Pancreas (tissue), 10 donors: ENCODE results near the gene SYTL1. TPM values are rescaled to one million over a fixed set of nuclear protein-coding genes. Genes with fewer than 3 reads are reported as not detected.
A peak's percentile ranks its signal among the peaks of the same experiment; 100 is the strongest.

Experiments used
- ATAC-seq, 4 donors: fragments of 200-7000 bp; cut with Tn5 transposase; one replicate each; pipeline versions ENCODE4 v1.8.0 to v1.9.1; 2020; ENCODE audit warnings: mild to moderate bottlenecking in 4 of 4, moderate library complexity in 4 of 4
- DNase-seq, 6 donors: peaks; one replicate each; pipeline ENCODE4 v3.0.0-alpha.2; 2020
- FAIRE-seq: peaks from 2 replicates; lab custom pipeline; 2012; peaks lifted over from hg19 to GRCh38; lab: Jason Lieb, UNC
- H3K27ac ChIP-seq, 4 donors: fragments of 200-600 bp; sonication (generic); 1 replicate in 3 of 4; 2 replicates in 1 of 4; pipeline versions ENCODE4 v1.5.0 to v1.8.0; 2020
- H3K27me3 ChIP-seq, 4 donors: fragments of 200-600 bp; one replicate each; pipeline ENCODE4 v1.8.0; 2021
- H3K36me3 ChIP-seq, 3 donors: fragments of 200-600 bp; sonication (generic) in 1 of 3; one replicate each; pipeline versions ENCODE4 v1.5.0 to v1.8.0; 2020 to 2021
- H3K4me1 ChIP-seq, 3 donors: fragments of 200-600 bp; one replicate each; pipeline ENCODE4 v1.8.0; 2021
- H3K4me3 ChIP-seq, 4 donors: fragments of 200-600 bp; sonication (generic) in 2 of 4; one replicate each; pipeline versions ENCODE4 v1.5.0 to v1.8.0; 2020 to 2021
- H3K9me3 ChIP-seq, 4 donors: fragments of 200-600 bp; one replicate each; pipeline ENCODE4 v1.8.0; 2021
- WGBS, 2 donors: extraction: QIAGEN DNeasy Blood & Tissue Kit; methylation state at CpG; one replicate each; pipeline ENCODE4 v1.1.7; 2013; 5-methylcytosine and 5-hydroxymethylcytosine counted together
- intact Hi-C, 3 donors: fragments of 100-400 bp; cut with DNase I; formaldehyde crosslinking; loops; one replicate each; pipeline versions ENCODE4 v1.11.1 to v1.14.2; 2022
- polyA plus RNA-seq, 2 donors: library from polyadenylated mRNA; stranded (reverse); fragments of 200-250 nt; gene quantifications; one replicate each; pipeline ENCODE4 v1.2.3, GENCODE V29; 2013
- total RNA-seq, 6 donors: library from RNA; stranded (reverse); fragmentation: NEBNext Ultra II Directional in 4 of 6; extraction: Animal tissue kit (Norgen Biotek cat#: 25700) in 4 of 6; gene quantifications; one replicate each; pipeline versions ENCODE4 v1.2.1 to v1.2.4, GENCODE V29; 2021 to 2023
- TF ChIP-seq, protein P1 (sequence below), 4 donors: fragments of 200-600 bp; sonication (generic) in 3 of 4; IDR thresholded peaks; one replicate each; pipeline versions ENCODE4 v1.5.0 to v1.8.0; 2021; ENCODE audit warnings: antibody characterized with exemption in 4 of 4
- donor health status: healthy with polysubstance abuse.
- donor health status: DM: no; HTN: no; CAD: no; lungs with moderate emphysema.
- donor health status: DM: no; HTN: no; CAD: no.
- donor health status: control.
- donor health status: control.
- donor health status: Bipolar disorder and iron deficiency.
- donor health status: DM: yes; HTN: yes; CAD: no.
- donor health status: DM: no; HTN: no; CAD: no.
- donor health status: DM: no; HTN: no; CAD: no.
- donor health status: DM: yes; HTN: yes; CAD: no.

Gene SYTL1
- total and polyA plus RNA-seq, 8 donors: 45.8 to 254 (median 107) TPM

GRCh38 chr1:27333717-27334279 is 8.0 kb upstream of the SYTL1 start:
- WGBS, 2 donors: 90% methylated on average over 17 of the region's 17 CpGs
- ATAC-seq (no peak), FAIRE-seq (no peak), DNase-seq (no peak)
- Histone ChIP-seq H3K27ac (no peak overlapping the region), H3K36me3 (peaks cover 0 to 19% (median 7%) of the 10 kb centered on the region in 3 donors), H3K4me3 (no peak overlapping the region), H3K9me3 (no peaks in the 10 kb centered on the region), H3K27me3 (no peaks in the 10 kb centered on the region), H3K4me1 (no peaks in the 10 kb centered on the region)
- intact Hi-C loops: loop anchor here in 1 of 3 donors (10.0 kb wide), 1 partner anchor 51 kb away; the partner anchor contains the start of gene CD164L2
- TF ChIP-seq, protein P1, sequence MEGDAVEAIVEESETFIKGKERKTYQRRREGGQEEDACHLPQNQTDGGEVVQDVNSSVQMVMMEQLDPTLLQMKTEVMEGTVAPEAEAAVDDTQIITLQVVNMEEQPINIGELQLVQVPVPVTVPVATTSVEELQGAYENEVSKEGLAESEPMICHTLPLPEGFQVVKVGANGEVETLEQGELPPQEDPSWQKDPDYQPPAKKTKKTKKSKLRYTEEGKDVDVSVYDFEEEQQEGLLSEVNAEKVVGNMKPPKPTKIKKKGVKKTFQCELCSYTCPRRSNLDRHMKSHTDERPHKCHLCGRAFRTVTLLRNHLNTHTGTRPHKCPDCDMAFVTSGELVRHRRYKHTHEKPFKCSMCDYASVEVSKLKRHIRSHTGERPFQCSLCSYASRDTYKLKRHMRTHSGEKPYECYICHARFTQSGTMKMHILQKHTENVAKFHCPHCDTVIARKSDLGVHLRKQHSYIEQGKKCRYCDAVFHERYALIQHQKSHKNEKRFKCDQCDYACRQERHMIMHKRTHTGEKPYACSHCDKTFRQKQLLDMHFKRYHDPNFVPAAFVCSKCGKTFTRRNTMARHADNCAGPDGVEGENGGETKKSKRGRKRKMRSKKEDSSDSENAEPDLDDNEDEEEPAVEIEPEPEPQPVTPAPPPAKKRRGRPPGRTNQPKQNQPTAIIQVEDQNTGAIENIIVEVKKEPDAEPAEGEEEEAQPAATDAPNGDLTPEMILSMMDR (IDR thresholded peaks at IDR 0.05): no peak

- no peak for FAIRE-seq
- Histone ChIP-seq H3K4me1 (no peaks in the 10 kb centered on the region), H3K27me3 (no peaks in the 10 kb centered on the region), H3K27ac (no peak overlapping the region), H3K9me3 (no peaks in the 10 kb centered on the region), H3K36me3 (peaks cover 0 to 19% (median 7%) of the 10 kb centered on the region in 3 donors), H3K4me3 (no peak overlapping the region)
- no peak for ATAC-seq
- WGBS, 2 donors: 92 to 93% methylated on average over 17 of the region's 17 CpGs
- DNase-seq: no peak
- TF ChIP-seq, protein P1 (IDR thresholded peaks at IDR 0.05): no peak
- intact Hi-C loops: loop anchor here in 1 of 3 donors (10.0 kb wide), 1 partner anchor 49 kb away; the partner anchor contains the start of gene CD164L2
Measured at GRCh38 chr1:27335506-27336422, 6.1 kb upstream of the SYTL1 start.

DNA sequence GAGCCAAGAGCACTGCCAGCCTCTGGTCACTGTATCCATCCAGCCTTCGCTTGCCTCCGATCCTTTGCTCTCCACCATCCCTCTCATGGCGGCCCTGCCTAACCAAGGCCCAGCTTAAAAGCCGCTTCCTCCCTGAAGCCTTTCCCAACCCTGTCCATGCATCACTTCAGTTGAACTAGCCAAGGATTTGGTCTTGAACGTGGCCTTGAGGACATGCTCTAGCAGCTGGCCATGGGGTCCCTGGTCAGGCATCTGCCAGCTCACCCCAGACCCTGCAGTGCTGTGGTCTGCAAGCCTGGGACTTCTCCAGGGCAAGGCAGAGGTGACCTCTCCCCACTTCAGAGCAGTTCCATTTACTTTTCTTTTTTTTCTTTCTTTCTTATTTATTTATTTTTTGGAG is 5.1 kb upstream of the SYTL1 start:
- FAIRE-seq: no peak
- Histone ChIP-seq H3K4me3 (no peak overlapping the region), H3K27ac (no peak overlapping the region), H3K27me3 (no peaks in the 10 kb centered on the region), H3K36me3 (peaks cover 0 to 19% (median 7%) of the 10 kb centered on the region in 3 donors), H3K4me1 (peaks cover 0 to 3% (median 3%) of the 10 kb centered on the region in 3 donors), H3K9me3 (no peaks in the 10 kb centered on the region)
- TF ChIP-seq, protein P1 (IDR thresholded peaks at IDR 0.05): no peak
- peak in 1 of 6 donors; percentile 41 for DNase-seq
- 88 to 92% methylated on average over 5 of the region's 5 CpGs for WGBS, 2 donors
- ATAC-seq: no peak
- intact Hi-C loops: loop anchor here in 1 of 3 donors (10.0 kb wide), 1 partner anchor 48 kb away; the partner anchor contains the start of gene CD164L2

DNA sequence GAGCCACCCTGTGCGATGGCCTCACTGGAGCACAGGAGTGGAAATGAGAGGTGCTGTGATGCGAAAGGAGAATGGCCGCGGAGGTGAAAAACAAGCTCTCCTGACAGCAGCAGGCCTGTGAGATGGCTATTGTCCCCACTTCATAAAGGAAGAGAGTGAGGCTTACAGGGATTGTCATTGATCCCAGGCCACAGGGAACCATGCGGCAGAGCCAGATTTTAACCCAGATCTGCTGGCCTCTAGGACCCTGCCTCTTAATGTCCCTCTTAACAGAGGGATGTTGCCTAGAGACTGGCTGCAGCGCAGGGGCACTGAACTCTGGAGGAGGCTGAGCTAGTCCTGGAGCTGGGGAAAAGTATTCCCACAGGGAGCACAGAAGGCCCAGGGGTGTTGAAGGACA is 3.1 kb upstream of the SYTL1 start:
- Histone ChIP-seq H3K27ac (no peak overlapping the region), H3K27me3 (no peaks in the 10 kb centered on the region), H3K9me3 (no peaks in the 10 kb centered on the region), H3K36me3 (peaks cover 0 to 19% (median 7%) of the 10 kb centered on the region in 3 donors), H3K4me1 (peaks cover 0 to 4% (median 3%) of the 10 kb centered on the region in 3 donors), H3K4me3 (no peak overlapping the region)
- FAIRE-seq (no peak), DNase-seq (no peak), ATAC-seq (no peak)
- intact Hi-C loops: loop anchor here in 1 of 3 donors (10.0 kb wide), 1 partner anchor 46 kb away; the partner anchor contains the start of gene CD164L2
- TF ChIP-seq, protein P1 (IDR thresholded peaks at IDR 0.05): no peak
- 87 to 95% methylated on average over 6 of the region's 6 CpGs for WGBS, 2 donors
